Adipocyte (in vitro differentiated cells): ENCODE results near the gene SFMBT1.
"Not testable (repeated sequence)": the region's sequence is repeated elsewhere in the genome, so short reads cannot be mapped to it uniquely, and the experiment has no call there.

Experiments used
- DNase-seq: peaks from one replicate; pipeline ENCODE4 v3.0.0-alpha.2; 2015; ENCODE audit warnings: low read depth
- H3K27me3 ChIP-seq: replicated peaks from 2 replicates; pipeline ENCODE4 v1.7.0; 2013; ENCODE audit warnings: mild to moderate bottlenecking, low read length, moderate library complexity; ENCODE audit not compliant: control insufficient read depth, insufficient read depth
- H3K36me3 ChIP-seq: 2 replicates; pipeline ENCODE4 v1.7.0; 2013; ENCODE audit warnings: low read length, mild to moderate bottlenecking, moderate library complexity; ENCODE audit not compliant: control insufficient read depth, insufficient read depth, severe bottlenecking
- H3K4me1 ChIP-seq: 2 replicates; pipeline ENCODE4 v1.7.0; 2013; ENCODE audit warnings: mild to moderate bottlenecking, low read length, moderate library complexity; ENCODE audit not compliant: control insufficient read depth, insufficient read depth
- H3K4me3 ChIP-seq: 2 replicates; pipeline ENCODE4 v1.7.0; 2013; ENCODE audit warnings: mild to moderate bottlenecking, low read length, moderate library complexity
- H3K9ac ChIP-seq: 2 replicates; pipeline ENCODE4 v1.7.0; 2013; ENCODE audit warnings: mild to moderate bottlenecking, low read length, moderate library complexity
- H3K9me3 ChIP-seq: 2 replicates; pipeline ENCODE4 v1.7.0; 2013; ENCODE audit warnings: mild to moderate bottlenecking, low read length, moderate library complexity; ENCODE audit not compliant: control insufficient read depth

SFMBT1 gene

DNA sequence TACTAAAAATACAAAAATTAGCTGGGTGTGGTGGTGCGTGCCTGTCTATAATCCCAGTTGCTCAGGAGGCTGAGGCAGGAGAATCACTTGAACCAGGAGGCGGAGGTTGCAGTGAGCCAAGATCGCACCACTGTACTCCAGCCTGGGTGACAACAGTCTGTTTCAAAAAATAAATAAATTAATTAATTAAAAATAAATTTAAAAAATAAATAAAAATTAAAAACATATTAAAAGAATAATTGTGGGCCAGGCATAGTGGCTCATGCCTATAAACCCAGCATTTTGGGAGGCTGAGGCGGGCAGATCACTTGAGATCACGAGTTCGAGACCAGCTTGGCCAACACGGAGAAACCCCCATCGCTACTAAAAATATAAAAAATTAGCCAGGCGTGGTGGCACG, 11.5 kb downstream of the SFMBT1 start:
- H3K4me1 ChIP-seq, H3K9ac ChIP-seq, H3K4me3 ChIP-seq, H3K27me3 ChIP-seq, DNase-seq, H3K36me3 ChIP-seq, H3K9me3 ChIP-seq: not testable (repeated sequence)

DNA sequence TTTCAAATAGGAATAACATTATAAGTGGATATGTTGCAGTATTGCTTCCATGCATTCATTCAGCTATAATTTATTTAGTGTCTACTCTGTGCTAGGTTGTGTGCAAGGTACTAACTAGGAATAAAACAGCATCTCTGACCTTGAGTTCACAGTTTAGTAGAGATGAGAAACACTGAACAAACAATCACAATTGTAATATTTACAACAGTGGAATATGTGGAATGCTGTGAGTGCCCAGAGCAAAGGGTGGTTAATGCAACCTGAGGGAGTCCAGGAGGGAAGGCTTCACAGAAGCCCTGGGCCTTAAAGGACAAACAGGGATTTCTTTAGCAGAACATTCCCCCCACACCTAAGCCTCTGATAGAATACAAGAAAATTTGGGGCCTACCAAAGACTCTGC, 13.3 kb downstream of the SFMBT1 start:
- H3K9ac ChIP-seq = no peak overlapping the region
- no peaks in the 10 kb centered on the region for H3K9me3 ChIP-seq
- H3K4me1 ChIP-seq = no peaks in the 10 kb centered on the region
- no peaks in the 10 kb centered on the region for H3K36me3 ChIP-seq
- no peak for DNase-seq
- H3K4me3 ChIP-seq = no peak overlapping the region
- no peaks in the 10 kb centered on the region for H3K27me3 ChIP-seq

DNA sequence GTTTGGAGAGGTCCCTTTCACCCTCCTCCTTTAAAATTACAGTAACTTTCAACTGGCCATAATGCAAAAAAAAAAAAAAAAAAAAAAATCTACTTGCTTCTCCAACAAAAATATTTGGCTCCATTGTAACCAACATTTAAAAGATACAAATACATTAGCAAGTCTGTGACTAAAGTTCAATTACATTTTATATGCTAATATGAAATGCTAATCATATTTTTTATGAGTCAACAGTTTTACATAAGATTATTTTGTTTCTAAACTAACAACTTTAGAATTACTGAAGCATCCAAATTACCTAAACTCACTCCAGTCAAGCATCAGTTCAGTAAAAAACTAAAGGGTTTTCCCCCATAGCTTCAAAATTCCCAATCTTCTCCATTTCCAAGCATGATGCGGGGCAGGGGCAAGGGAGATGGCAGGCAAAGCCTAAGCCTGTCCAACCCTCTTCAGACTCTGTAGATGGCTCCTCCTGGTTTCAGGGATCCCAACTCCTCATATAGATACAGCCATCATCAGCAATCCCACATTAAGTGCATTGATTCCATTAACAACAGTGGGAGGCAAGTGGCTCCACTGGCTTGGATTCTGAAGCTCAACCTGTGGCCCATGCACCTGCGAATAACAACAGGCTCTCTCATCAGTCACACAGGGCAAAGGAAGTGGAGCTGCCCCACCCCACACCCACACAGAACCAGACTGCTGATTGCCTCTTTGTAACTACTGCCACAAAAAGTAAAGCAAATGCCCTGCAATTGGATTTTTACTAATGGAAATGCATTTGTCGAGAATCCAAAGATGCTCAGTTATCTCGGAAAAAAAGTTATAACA, 15.0 kb downstream of the SFMBT1 start:
- H3K4me3 ChIP-seq = no peak overlapping the region

DNA sequence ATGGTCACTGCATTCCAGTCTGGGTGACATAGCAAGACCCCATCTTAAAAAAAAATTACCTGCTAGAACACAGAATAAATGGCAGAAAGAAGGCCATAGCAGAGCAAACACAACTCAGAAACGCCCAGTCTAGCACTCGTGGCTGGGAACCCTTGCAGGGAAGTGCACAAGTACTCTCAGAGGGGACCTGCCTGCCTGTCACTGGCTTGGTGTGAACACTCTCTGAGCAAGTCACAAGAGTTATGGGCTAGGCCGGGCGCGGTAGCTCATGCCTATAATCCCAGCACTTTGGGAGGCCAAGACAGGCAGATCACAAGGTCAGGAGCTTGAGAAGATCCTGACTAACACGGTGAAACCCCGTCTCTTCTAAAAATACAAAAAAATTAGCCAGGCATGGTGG, 17.2 kb downstream of the SFMBT1 start:
- Histone ChIP-seq H3K9me3 (no peaks in the 10 kb centered on the region), H3K36me3 (no peaks in the 10 kb centered on the region), H3K4me1 (no peaks in the 10 kb centered on the region), H3K4me3 (no peak overlapping the region), H3K27me3 (no peaks in the 10 kb centered on the region), H3K9ac (no peak overlapping the region)
- DNase-seq = no peak

More for the DNA sequence above, 15.0 kb downstream of the SFMBT1 start:
- H3K9me3 ChIP-seq = no peaks in the 10 kb centered on the region
- no peak for DNase-seq
- H3K9ac ChIP-seq = no peak overlapping the region
- no peaks in the 10 kb centered on the region for H3K4me1 ChIP-seq
- no peaks in the 10 kb centered on the region for H3K36me3 ChIP-seq
- no peaks in the 10 kb centered on the region for H3K27me3 ChIP-seq

DNA sequence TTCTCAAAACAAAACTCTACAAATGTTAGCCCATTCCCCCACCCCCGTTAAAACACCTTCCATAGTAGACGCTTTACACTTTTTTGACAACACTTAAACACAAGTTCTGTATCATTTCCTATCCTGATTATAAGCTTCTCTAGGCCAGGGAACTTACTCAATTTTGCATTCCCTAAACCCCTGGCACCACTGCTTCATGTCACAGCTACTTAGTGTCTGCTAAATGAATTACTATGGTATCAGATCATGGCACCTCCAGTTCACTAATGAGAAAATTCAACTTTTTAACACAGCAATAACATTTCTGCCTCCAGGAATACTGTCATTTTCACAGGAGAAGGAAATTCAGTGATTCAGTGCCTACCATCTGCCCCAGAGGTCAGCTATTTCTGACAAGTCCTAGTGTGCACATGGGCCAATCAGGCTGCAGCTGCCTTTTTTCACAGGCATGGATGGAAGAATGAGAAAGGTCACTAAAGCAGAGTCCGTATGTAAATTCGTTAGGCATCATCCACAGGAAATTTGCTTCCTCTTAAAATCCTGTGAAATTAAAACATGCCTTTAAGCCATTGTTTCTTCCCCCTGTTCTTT, 18.5 kb downstream of the SFMBT1 start:
- Histone ChIP-seq H3K9me3 (no peaks in the 10 kb centered on the region), H3K27me3 (no peaks in the 10 kb centered on the region), H3K9ac (no peak overlapping the region), H3K4me3 (no peak overlapping the region), H3K4me1 (no peaks in the 10 kb centered on the region), H3K36me3 (no peaks in the 10 kb centered on the region)
- DNase-seq = no peak

DNA sequence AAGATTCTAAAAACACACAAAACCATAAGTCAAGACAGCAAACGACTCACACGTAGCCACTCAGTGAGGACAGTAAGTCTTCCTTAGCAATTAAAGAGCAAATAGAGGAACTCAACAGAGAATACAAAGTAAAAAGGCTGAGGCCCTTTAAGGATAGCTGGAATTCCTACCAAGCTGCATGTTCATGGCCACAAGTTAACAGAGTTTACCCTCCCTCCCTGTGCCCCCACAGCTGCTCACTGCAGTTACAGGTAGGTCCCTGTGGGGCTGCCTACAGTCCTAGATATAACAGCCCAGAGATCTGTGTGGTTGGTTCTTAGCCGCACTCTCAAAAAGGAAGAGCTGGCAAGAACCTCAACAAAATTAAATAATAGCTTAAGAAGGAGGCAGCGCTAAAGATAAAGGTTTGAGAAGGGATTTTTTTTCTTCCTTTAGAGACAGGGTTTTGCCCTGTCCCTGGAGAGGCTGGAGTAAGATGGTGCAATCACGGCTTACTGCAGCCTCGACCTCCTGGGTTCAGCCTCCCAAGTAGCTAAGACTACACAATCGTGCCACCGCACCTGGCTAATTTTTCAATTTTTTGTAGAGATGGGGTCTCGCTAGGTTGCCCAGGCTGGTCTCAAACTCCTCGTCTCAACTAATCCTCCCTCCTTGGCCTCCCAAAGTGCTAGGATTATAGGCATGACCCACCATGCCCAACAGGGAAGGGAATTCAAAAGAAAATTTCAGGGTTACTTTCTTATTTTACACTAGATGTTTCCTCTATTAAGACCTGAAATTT, 19.3 kb downstream of the SFMBT1 start:
- H3K27me3 ChIP-seq = no peaks in the 10 kb centered on the region
- H3K4me3 ChIP-seq = no peak overlapping the region
- no peaks in the 10 kb centered on the region for H3K9me3 ChIP-seq
- H3K4me1 ChIP-seq = no peaks in the 10 kb centered on the region
- H3K9ac ChIP-seq = no peak overlapping the region
- no peaks in the 10 kb centered on the region for H3K36me3 ChIP-seq
- no peak for DNase-seq

DNA sequence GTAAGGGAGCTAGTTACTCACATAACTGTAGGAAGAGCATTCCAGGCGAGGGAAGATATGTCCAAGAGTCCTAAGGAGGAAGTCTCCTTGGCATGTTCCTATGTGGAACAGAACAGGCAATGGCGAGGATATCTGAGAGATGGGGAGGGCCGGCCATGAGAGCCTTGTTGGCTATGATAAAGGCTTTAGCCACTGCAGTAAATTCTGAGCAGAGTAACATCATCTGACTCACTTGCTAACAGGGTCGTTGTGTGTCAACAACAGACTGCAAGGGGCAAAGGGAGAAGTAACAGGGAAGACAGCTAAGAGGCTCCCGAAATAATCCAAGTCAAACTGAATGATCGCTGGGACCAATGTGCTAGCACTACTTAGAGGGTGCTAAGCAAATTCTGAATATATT, 21.6 kb downstream of the SFMBT1 start:
- H3K9me3 ChIP-seq = no peaks in the 10 kb centered on the region
- H3K36me3 ChIP-seq = no peaks in the 10 kb centered on the region
- no peaks in the 10 kb centered on the region for H3K4me1 ChIP-seq
- no peaks in the 10 kb centered on the region for H3K27me3 ChIP-seq
- H3K9ac ChIP-seq = no peak overlapping the region
- DNase-seq = no peak
- H3K4me3 ChIP-seq = no peak overlapping the region

DNA sequence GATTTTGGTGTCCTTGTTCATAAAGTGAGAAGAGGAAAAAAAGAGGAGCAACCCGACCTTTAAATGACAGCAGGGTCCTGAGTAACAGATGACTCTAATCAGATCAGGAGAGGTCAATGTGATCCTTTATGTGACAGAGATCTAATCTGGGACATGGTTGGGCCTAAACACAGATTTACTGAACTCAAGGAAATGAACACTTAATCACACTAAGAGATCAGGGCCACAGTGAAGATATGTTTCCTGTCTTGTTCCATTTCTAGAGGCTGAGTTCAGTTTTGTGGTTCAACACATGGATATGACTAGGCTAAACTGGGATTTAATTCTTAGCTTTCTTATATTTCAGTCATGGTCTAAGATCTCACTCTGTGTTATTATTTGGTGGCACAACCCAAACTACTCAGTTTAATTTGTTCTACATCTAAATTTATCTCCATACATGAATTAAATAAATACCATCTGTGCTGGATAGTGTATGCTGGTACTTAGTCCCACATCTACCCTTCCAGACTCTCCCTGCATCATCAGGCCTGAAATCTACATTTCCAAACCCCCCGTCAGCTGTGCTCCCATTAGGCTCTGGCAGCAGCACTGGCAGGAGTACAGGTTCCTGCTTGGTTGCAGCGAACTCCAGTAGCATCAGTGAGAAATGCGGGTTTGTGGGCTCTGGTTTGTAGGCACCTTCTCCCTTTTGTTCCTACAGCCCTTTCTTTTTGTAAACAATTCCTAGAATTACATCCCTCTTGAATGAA, 22.6 kb downstream of the SFMBT1 start:
- no peaks in the 10 kb centered on the region for H3K4me1 ChIP-seq
- H3K27me3 ChIP-seq = no peaks in the 10 kb centered on the region
- H3K36me3 ChIP-seq = no peaks in the 10 kb centered on the region
- H3K9me3 ChIP-seq = no peaks in the 10 kb centered on the region
- no peak for DNase-seq
- no peak overlapping the region for H3K4me3 ChIP-seq
- H3K9ac ChIP-seq = no peak overlapping the region

DNA sequence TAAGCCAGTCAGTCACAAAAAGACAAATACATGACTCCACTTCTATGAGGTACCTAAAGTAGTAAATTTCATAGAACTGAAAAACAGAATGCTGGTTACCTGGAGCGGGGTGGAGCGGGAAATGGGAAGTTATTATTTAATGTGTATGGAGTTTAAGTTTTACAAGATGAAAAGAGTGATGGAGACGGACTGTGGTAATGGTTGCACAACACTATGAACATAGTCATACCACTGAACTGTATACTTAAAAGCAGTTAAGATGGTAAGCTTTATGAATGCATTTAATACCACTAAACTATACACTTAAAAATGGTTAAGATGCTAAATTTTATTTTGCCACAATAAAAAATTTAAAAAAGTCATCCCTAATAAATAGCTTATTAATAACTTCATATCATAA, 23.2 kb downstream of the SFMBT1 start:
- no peaks in the 10 kb centered on the region for H3K4me1 ChIP-seq
- H3K36me3 ChIP-seq = no peaks in the 10 kb centered on the region
- no peak overlapping the region for H3K9ac ChIP-seq
- no peak for DNase-seq
- no peak overlapping the region for H3K4me3 ChIP-seq
- H3K27me3 ChIP-seq = no peaks in the 10 kb centered on the region
- H3K9me3 ChIP-seq = no peaks in the 10 kb centered on the region

DNA sequence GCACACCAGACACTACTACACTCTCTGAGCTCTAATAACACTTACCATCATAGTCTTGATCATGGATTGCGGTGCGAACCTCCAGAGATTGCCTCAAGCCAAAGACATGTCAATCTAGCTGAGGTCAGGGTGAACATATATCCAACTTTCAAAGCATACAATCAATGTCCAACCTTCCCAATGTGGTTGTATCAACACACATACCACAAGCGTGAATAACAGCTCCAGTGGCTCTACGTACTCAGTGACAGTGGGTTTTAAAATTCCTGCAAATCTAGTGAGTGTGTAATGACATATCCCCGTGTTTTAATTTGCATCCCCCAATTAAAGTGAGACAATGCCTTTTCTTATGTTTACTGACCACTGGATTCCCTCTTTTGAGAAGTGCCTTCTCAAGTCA, 29.6 kb downstream of the SFMBT1 start:
- H3K9ac ChIP-seq = no peak overlapping the region
- no peaks in the 10 kb centered on the region for H3K9me3 ChIP-seq
- no peak for DNase-seq

DNA sequence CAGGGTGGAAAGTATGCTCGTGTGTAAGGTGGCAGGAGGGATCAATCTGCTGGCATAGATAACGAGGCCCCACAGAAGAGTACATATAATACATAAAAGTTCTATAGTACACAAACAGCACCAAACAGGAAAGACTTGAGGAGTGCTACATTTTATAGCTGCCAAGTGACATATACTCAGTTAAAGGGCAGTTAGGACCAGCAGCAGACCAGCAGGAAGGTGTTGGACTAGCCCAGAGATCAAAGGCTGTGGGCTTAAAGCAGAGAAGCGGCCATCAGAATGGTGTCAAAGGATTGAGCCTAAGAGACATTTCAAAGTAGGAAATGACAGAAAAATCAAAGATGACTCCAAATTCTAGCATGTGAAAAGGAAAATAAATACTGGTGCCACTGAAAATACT, 34.5 kb downstream of the SFMBT1 start:
- no peaks in the 10 kb centered on the region for H3K9me3 ChIP-seq
- no peak for DNase-seq
- no peak overlapping the region for H3K9ac ChIP-seq
- H3K4me3 ChIP-seq = no peak overlapping the region
- peaks cover 10% of the 10 kb centered on the region for H3K4me1 ChIP-seq
- H3K27me3 ChIP-seq = no peaks in the 10 kb centered on the region
- no peaks in the 10 kb centered on the region for H3K36me3 ChIP-seq

More for the DNA sequence above, 29.6 kb downstream of the SFMBT1 start:
- Histone ChIP-seq H3K27me3 (no peaks in the 10 kb centered on the region), H3K36me3 (no peaks in the 10 kb centered on the region), H3K4me1 (no peaks in the 10 kb centered on the region), H3K4me3 (no peak overlapping the region)
